Fibroblast of pulmonary artery (primary cell): ENCODE results near the gene GNG12.

Source experiments
- DNase-seq: peaks from one replicate; pipeline ENCODE4 v3.0.0-alpha.2; 2010; ENCODE audit warnings: low read depth
- H3K4me3 ChIP-seq: replicated peaks from 2 replicates; pipeline ENCODE4 v1.5.1; 2011; ENCODE audit warnings: low read depth, mild to moderate bottlenecking, control low read depth, low read length, moderate library complexity
- TF ChIP-seq, protein P1 (sequence below): IDR thresholded peaks from 2 replicates; pipeline ENCODE4 v1.5.1; 2011; ENCODE audit warnings: mild to moderate bottlenecking, control low read depth, low read length, inconsistent platforms; ENCODE audit errors: missing control alignments

The GNG12 gene

DNA sequence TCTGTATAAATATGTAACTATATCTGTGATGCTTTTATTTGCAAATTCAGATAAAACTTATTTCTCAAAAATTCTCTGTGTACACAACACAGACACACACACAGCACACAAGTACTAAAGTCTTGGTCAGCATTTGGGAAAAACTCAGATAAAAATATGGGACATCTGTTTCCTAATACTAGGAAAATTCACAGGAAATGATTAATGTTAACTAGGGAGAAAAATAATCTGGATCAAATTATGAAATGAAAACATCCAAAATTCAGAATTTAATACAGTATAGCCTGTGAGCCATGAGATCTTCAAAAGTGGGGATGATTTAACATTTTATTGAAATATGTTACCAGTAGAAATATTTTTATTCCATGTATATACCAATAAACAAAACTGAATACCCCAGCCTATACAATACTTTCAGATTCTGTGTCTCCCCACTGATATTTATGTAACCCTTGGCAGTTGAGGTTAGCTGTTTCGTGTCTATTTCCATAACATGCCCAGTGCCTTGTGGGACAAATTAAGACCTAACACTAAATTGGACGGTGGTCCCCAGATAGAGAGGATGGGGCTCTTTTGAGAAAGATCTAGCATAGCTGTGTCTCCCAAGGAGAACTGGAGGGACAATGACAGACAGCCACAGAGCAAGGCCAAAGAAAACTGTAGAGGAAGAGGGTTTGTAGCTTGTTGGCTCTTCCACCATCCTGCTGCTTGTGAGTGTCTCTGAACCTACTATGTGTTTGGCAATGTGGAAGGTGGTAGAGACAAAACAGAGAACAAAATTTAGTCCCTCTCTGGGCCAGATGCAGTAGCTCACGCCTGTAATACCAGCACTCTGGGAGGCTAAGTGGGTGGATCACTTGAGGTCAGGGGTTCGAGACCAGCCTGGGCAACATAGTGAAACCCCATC is 47.2 kb downstream of the GNG12 start:
- H3K4me3 ChIP-seq = no peak overlapping the region
- peak; percentile 39 for DNase-seq
- TF ChIP-seq, protein P1, sequence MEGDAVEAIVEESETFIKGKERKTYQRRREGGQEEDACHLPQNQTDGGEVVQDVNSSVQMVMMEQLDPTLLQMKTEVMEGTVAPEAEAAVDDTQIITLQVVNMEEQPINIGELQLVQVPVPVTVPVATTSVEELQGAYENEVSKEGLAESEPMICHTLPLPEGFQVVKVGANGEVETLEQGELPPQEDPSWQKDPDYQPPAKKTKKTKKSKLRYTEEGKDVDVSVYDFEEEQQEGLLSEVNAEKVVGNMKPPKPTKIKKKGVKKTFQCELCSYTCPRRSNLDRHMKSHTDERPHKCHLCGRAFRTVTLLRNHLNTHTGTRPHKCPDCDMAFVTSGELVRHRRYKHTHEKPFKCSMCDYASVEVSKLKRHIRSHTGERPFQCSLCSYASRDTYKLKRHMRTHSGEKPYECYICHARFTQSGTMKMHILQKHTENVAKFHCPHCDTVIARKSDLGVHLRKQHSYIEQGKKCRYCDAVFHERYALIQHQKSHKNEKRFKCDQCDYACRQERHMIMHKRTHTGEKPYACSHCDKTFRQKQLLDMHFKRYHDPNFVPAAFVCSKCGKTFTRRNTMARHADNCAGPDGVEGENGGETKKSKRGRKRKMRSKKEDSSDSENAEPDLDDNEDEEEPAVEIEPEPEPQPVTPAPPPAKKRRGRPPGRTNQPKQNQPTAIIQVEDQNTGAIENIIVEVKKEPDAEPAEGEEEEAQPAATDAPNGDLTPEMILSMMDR = no peak

- TF ChIP-seq, protein P1 = no peak
- DNase-seq = no peak
- no peak overlapping the region for H3K4me3 ChIP-seq
These were observed 48.6 kb downstream of the GNG12 start for GRCh38 chr1:67784545-67785186.

DNA sequence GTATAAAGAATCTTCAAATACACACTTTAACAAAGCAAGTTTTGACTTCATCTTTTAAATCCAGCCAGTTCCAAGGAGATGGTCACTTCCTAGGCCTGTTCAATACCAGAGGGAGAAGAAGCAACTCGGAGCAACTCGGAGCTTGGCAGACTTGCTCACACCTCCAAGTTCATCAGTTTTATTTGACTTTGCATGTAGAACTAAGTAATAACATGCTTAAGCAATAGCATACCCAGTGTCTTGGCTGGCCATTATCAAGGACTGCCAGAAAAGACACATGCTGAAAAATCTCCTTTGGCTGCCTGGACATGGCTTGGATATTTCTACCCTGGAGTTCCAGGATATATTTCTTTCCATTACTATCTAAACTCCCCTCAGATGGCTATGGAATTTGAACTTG is 52.6 kb downstream of the GNG12 start:
- H3K4me3 ChIP-seq = no peak overlapping the region
- TF ChIP-seq, protein P1 = no peak
- DNase-seq = no peak

DNA sequence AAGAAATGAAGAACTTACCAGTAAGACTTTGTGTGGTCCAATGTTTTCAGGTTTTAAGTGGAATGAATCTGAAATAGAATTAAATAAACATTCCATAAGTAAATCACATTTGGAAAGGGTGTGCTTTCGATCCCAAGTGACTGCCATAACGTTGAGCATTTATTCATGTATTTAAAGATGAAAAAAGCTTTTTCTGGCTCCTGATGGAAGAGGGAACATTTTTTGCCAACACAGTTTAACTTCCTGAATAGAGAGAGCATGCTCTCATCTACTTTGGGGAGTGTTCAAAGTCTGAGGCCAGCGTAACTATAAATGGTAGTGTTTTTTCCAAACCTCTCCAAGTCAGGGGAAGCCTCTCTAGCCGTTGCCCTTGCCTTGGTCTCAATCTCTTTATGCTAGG is 55.8 kb downstream of the GNG12 start:
- TF ChIP-seq, protein P1 = no peak
- DNase-seq = no peak
- no peak overlapping the region for H3K4me3 ChIP-seq

GRCh38 chr1:67777016-67777415 is 56.3 kb downstream of the GNG12 start:
- TF ChIP-seq, protein P1 = no peak
- no peak overlapping the region for H3K4me3 ChIP-seq
- no peak for DNase-seq

- H3K4me3 ChIP-seq = no peak overlapping the region
- DNase-seq = no peak
- TF ChIP-seq, protein P1 = no peak
These were observed 59.8 kb downstream of the GNG12 start for GRCh38 chr1:67773462-67773861.

GRCh38 chr1:67771749-67772148 is 61.5 kb downstream of the GNG12 start:
- DNase-seq = peak; percentile 29
- H3K4me3 ChIP-seq = no peak overlapping the region
- TF ChIP-seq, protein P1 = no peak
